GM12878 (cell line): Measurements from ENCODE around the gene GSTO1. TPM values are rescaled to one million over a fixed set of nuclear protein-coding genes. Genes with fewer than 3 reads are reported as not detected.

Experiments used
- ATAC-seq: fragments of 200-7000 bp; cut with Tn5 transposase; 3 replicates; pipeline ENCODE4 v1.9.1; 2020; ENCODE audit warnings: mild to moderate bottlenecking, moderate library complexity
- BruUV-seq: library from RNA; stranded (reverse); fragments of 400-500 nt; replicated peaks from 2 replicates; lab custom pipeline; 2021; lab: Mats Ljungman, UMichigan
- CTCF ChIA-PET: fragments of 300-600 bp; sonication (Branson Sonifier 250); formaldehyde crosslinking; extraction: SDS; loops from one replicate; lab custom pipeline; 2021; ENCODE audit warnings: inconsistent platforms; lab: Yijun Ruan, JAX
- POLR2A ChIA-PET: fragments of 350-600 bp; formaldehyde crosslinking; extraction: SDS; loops from one replicate; lab custom pipeline; 2021; ENCODE audit warnings: inconsistent platforms; lab: Charles Lee
- RAD21 ChIA-PET: fragments of 300-600 bp; sonication (Branson Sonifier 250); formaldehyde crosslinking; loops from one replicate; lab custom pipeline; 2023; ENCODE audit warnings: antibody characterized with exemption; ENCODE audit not compliant: unreplicated experiment; lab: Charles Lee
- SMC1A ChIA-PET: fragments of 300-600 bp; sonication (Branson Sonifier 250); formaldehyde crosslinking; loops from one replicate; lab custom pipeline; 2023; ENCODE audit not compliant: unreplicated experiment, uncharacterized antibody; lab: Charles Lee
- DNase-seq: peaks from one replicate; pipeline ENCODE4 v3.0.0-alpha.2; 2011; ENCODE audit warnings: low read depth, low spot score
- FAIRE-seq: peaks from 3 replicates; lab custom pipeline; 2011; peaks lifted over from hg19 to GRCh38; lab: Jason Lieb, UNC
- H2AFZ ChIP-seq: 2 replicates; pipeline ENCODE4 v1.6.0; 2011; ENCODE audit warnings: low read depth, low read length, control low read depth; ENCODE audit not compliant: control insufficient read depth
- H3K27ac ChIP-seq: 2 replicates; pipeline ENCODE4 v1.5.1; 2011; ENCODE audit warnings: control low read depth; ENCODE audit not compliant: control insufficient read depth, insufficient read depth
- H3K27me3 ChIP-seq, 2 experiments: replicated peaks in 1 of 2; 2 replicates each; pipeline versions ENCODE4 v1.6.0 to v1.6.1; 2011; ENCODE audit warnings: low read length in 1 of 2; ENCODE audit not compliant: control insufficient read depth in 2 of 2, insufficient read depth in 2 of 2
- H3K36me3 ChIP-seq, 2 experiments: 2 replicates each; pipeline ENCODE4 v1.5.1; 2011; ENCODE audit warnings: low read length in 1 of 2; ENCODE audit not compliant: control insufficient read depth in 2 of 2, insufficient read depth in 2 of 2
- H3K4me1 ChIP-seq: 2 replicates; pipeline ENCODE4 v1.6.1; 2011; ENCODE audit warnings: mild to moderate bottlenecking, low read length, moderate library complexity, mixed read lengths; ENCODE audit not compliant: control insufficient read depth, insufficient read depth
- H3K4me2 ChIP-seq: 2 replicates; pipeline ENCODE4 v1.6.0; 2011; ENCODE audit warnings: control low read depth; ENCODE audit not compliant: control insufficient read depth, insufficient read depth
- H3K4me3 ChIP-seq: fragments of 200-600 bp; sonication (generic); 2 replicates; pipeline ENCODE4 v1.5.1; 2016
- H3K79me2 ChIP-seq: 2 replicates; pipeline ENCODE4 v1.6.0; 2011; ENCODE audit warnings: low read length; ENCODE audit not compliant: control insufficient read depth, insufficient read depth
- H3K9ac ChIP-seq: 2 replicates; pipeline ENCODE4 v1.8.0; 2011; ENCODE audit warnings: low read length, control low read depth, mixed read lengths; ENCODE audit not compliant: control insufficient read depth, insufficient read depth
- H3K9me3 ChIP-seq: replicated peaks from 3 replicates; pipeline ENCODE4 v1.5.1; 2011; ENCODE audit warnings: mild to moderate bottlenecking, low read length; ENCODE audit not compliant: control insufficient read depth, insufficient read depth
- H4K20me1 ChIP-seq: 2 replicates; pipeline ENCODE4 v1.6.0; 2011; ENCODE audit not compliant: control insufficient read depth, insufficient read depth
- BACH1 ChIP-seq: fragments of 450-650 bp; IDR thresholded peaks from 2 replicates; pipeline ENCODE4 v1.6.1; 2017; ENCODE audit warnings: mild to moderate bottlenecking, borderline replicate concordance
- CREB1 ChIP-seq: IDR thresholded peaks from 2 replicates; pipeline ENCODE4 v1.6.1; 2012; ENCODE audit warnings: low read depth, mild to moderate bottlenecking, inconsistent platforms
- ESRRA ChIP-seq: IDR thresholded peaks from 2 replicates; pipeline ENCODE4 v1.6.1; 2012; ENCODE audit warnings: mild to moderate bottlenecking, low read length, improper control_type of control experiment
- GABPA ChIP-seq: IDR thresholded peaks from 2 replicates; pipeline ENCODE4 v1.6.1; 2014; ENCODE audit warnings: antibody characterized with exemption, low read depth, mild to moderate bottlenecking, inconsistent platforms
- HCFC1 ChIP-seq: fragments of 150-350 bp; IDR thresholded peaks from 2 replicates; pipeline ENCODE4 v1.6.1; 2014; ENCODE audit warnings: low read length
- IRF4 ChIP-seq: IDR thresholded peaks from 2 replicates; pipeline ENCODE4 v1.6.1; 2011; ENCODE audit warnings: low read depth, low read length
- JUND ChIP-seq: IDR thresholded peaks from 2 replicates; pipeline ENCODE4 v1.6.1; 2012; ENCODE audit warnings: low read depth, mild to moderate bottlenecking, low read length, improper control_type of control experiment, moderate library complexity
- NFXL1 ChIP-seq: fragments of 450-650 bp; IDR thresholded peaks from 2 replicates; pipeline ENCODE4 v1.6.1; 2017; ENCODE audit warnings: antibody characterized with exemption, mild to moderate bottlenecking, borderline replicate concordance
- PML ChIP-seq: IDR thresholded peaks from 2 replicates; pipeline ENCODE4 v1.6.1; 2012; ENCODE audit warnings: low read length, inconsistent platforms
- SRF ChIP-seq, 2 experiments: IDR thresholded peaks; 2 replicates each; pipeline ENCODE4 v1.6.1; 2011; ENCODE audit warnings: low read depth in 2 of 2, low read length in 2 of 2, mild to moderate bottlenecking in 1 of 2, moderate library complexity in 1 of 2
- YY1 ChIP-seq: IDR thresholded peaks from 2 replicates; pipeline ENCODE4 v1.6.1; 2011; ENCODE audit warnings: low read depth, mild to moderate bottlenecking, low read length
- ZZZ3 ChIP-seq: IDR thresholded peaks from 2 replicates; pipeline ENCODE4 v1.6.1; 2011; ENCODE audit warnings: low read depth; ENCODE audit not compliant: control insufficient read depth, insufficient read length
- WGBS: methylation state at CpG from one replicate; pipeline ENCODE4 v1.1.6; 2016; ENCODE audit warnings: low lambda C conversion rate; ENCODE audit not compliant: insufficient replicate concordance, insufficient coverage; ENCODE audit errors: missing lambda C conversion rate; 5-methylcytosine and 5-hydroxymethylcytosine counted together
- in situ Hi-C: fragments of 300-500 bp; cut with MboI; formaldehyde crosslinking; loops from 9 replicates; pipeline ENCODE4 v1.14.3; 2018; ENCODE audit warnings: mixed read lengths
- intact Hi-C: fragments of 100-400 bp; cut with micrococcal nuclease; formaldehyde crosslinking; loops from one replicate; pipeline ENCODE4 v1.14.2; 2022; ENCODE audit not compliant: unreplicated experiment
- polyA plus RNA-seq, 11 experiments: library from polyadenylated mRNA; depleted of rRNA in 4 of 11; unstranded in 6 of 11; stranded (reverse) in 5 of 11; fragments of >200 nt; fragmentation: Nextera tagmentation in 4 of 11; fragmentation: Illumina TruSeq in 1 of 11; extraction: Ambion mirVana in 4 of 11; extraction: Trizol in 1 of 11; gene quantifications; 1 replicate in 1 of 11; 2 replicates in 10 of 11; pipeline versions ENCODE4 v1.2.1 to v1.2.3, GENCODE V29; 2011 to 2016; ENCODE audit warnings: inconsistent platforms in 2 of 11, missing spikeins in 2 of 11, low read depth in 1 of 11
- total RNA-seq, 4 experiments: library from RNA; depleted of rRNA in 3 of 4; stranded (reverse); fragments of >200 nt in 3 of 4; fragmentation: Illumina TruSeq in 1 of 4; extraction: Trizol in 1 of 4; gene quantifications; 2 replicates each; pipeline versions ENCODE4 v1.2.1 to v1.2.3, GENCODE V29; 2013 to 2021
- TF ChIP-seq, protein P1 (sequence below): fragments of 450-650 bp; IDR thresholded peaks from 2 replicates; pipeline ENCODE4 v1.6.1; 2017; ENCODE audit warnings: mild to moderate bottlenecking, moderate library complexity
- TF ChIP-seq, protein P2 (sequence below): fragments of 450-650 bp; IDR thresholded peaks from 2 replicates; pipeline ENCODE4 v1.6.1; 2017; ENCODE audit warnings: antibody characterized with exemption, mild to moderate bottlenecking, moderate library complexity
- TF ChIP-seq, protein P3 (sequence below): fragments of 450-650 bp; IDR thresholded peaks from 2 replicates; pipeline ENCODE4 v1.6.1; 2014; ENCODE audit warnings: mild to moderate bottlenecking

GSTO1 gene
- total and polyA plus RNA-seq, 10 of the 15 experiments (the other 5 are each of a cell fraction or from before 2014, with no cell fraction given), result 53.1 to 197 (median 112) TPM

DNA sequence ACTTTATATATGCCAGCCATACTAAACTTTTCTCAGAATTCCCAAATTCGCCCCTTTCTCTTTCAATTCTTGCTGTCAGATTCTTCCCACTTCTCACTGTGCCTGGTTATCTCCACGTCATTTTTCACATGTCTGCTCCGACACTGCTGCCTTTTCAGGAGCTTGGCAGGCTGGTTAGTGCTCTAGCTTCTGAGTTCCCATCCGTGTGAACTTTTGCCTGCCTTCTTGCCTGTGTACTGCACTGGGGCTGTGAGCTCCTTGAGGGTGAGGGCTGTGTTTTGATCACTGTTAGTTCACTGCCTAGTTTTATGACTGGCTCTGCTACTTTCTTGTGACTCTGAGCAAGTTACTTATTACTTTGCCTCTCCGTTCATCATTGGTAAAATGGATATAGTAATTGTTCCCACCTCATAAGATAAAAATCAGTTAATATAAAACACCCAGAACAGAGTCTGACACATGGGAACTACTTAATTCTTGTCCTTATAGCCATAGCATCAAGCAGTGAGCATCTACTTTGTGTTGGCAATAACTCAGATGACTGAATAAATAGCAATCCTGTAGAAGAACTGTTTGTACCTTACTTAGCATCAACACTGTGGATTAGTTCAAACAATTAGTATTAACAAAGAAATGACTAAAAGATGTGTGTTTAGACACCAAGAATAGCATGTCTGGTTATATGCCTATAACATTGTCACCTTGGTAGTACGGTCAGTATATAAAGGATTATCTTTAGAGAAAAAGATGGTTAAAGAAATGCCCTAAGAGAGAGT lies 5.5 kb downstream of the GSTO1 start:
- 86% methylated on average over 6 of the region's 6 CpGs for WGBS
- no TSS peak for BruUV-seq

More for the DNA sequence above, 5.5 kb downstream of the GSTO1 start:
- Histone ChIP-seq H3K27me3 (no peaks in the 10 kb centered on the region), H3K4me1 (peaks cover 3% of the 10 kb centered on the region; the same call in 1 of the 2 replicates), H2AFZ (no peak overlapping the region), H3K36me3 (peaks cover 0 to 31% of the 10 kb centered on the region in 2 experiments; a peak in 3 of 4 replicates), H3K79me2 (peaks cover 50% of the 10 kb centered on the region), H4K20me1 (no peaks in the 10 kb centered on the region), H3K9me3 (no peaks in the 10 kb centered on the region), H3K9ac (no peak overlapping the region), H3K4me2 (no peak overlapping the region), H3K4me3 (no peak overlapping the region), H3K27ac (no peak overlapping the region)
- DNase-seq, result no peak
- FAIRE-seq, result no peak
- ChIA-PET POLR2A (no interaction called here), SMC1A (no interaction called here), CTCF (interaction anchor here (1.0 to 13.2 kb wide), 3 partner anchors 12 to 31 kb away, joined by 3 to 105 read pairs (median 4); no protein-coding TSS in a partner anchor), RAD21 (no interaction called here)
- TF ChIP-seq ESRRA (no peak), NFXL1 (no peak), SRF (IDR thresholded peaks at IDR 0.05; ENCODE audit: low read depth in 2 of 2, low read length in 2 of 2) (no peak), GABPA (no peak), YY1 (no peak), PML (no peak), HCFC1 (no peak), IRF4 (no peak), BACH1 (no peak), ZZZ3 (no peak), JUND (no peak), CREB1 (no peak)
- TF ChIP-seq, protein P1, sequence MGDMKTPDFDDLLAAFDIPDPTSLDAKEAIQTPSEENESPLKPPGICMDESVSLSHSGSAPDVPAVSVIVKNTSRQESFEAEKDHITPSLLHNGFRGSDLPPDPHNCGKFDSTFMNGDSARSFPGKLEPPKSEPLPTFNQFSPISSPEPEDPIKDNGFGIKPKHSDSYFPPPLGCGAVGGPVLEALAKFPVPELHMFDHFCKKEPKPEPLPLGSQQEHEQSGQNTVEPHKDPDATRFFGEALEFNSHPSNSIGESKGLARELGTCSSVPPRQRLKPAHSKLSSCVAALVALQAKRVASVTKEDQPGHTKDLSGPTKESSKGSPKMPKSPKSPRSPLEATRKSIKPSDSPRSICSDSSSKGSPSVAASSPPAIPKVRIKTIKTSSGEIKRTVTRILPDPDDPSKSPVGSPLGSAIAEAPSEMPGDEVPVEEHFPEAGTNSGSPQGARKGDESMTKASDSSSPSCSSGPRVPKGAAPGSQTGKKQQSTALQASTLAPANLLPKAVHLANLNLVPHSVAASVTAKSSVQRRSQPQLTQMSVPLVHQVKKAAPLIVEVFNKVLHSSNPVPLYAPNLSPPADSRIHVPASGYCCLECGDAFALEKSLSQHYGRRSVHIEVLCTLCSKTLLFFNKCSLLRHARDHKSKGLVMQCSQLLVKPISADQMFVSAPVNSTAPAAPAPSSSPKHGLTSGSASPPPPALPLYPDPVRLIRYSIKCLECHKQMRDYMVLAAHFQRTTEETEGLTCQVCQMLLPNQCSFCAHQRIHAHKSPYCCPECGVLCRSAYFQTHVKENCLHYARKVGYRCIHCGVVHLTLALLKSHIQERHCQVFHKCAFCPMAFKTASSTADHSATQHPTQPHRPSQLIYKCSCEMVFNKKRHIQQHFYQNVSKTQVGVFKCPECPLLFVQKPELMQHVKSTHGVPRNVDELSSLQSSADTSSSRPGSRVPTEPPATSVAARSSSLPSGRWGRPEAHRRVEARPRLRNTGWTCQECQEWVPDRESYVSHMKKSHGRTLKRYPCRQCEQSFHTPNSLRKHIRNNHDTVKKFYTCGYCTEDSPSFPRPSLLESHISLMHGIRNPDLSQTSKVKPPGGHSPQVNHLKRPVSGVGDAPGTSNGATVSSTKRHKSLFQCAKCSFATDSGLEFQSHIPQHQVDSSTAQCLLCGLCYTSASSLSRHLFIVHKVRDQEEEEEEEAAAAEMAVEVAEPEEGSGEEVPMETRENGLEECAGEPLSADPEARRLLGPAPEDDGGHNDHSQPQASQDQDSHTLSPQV, result no peak
- TF ChIP-seq, protein P2, sequence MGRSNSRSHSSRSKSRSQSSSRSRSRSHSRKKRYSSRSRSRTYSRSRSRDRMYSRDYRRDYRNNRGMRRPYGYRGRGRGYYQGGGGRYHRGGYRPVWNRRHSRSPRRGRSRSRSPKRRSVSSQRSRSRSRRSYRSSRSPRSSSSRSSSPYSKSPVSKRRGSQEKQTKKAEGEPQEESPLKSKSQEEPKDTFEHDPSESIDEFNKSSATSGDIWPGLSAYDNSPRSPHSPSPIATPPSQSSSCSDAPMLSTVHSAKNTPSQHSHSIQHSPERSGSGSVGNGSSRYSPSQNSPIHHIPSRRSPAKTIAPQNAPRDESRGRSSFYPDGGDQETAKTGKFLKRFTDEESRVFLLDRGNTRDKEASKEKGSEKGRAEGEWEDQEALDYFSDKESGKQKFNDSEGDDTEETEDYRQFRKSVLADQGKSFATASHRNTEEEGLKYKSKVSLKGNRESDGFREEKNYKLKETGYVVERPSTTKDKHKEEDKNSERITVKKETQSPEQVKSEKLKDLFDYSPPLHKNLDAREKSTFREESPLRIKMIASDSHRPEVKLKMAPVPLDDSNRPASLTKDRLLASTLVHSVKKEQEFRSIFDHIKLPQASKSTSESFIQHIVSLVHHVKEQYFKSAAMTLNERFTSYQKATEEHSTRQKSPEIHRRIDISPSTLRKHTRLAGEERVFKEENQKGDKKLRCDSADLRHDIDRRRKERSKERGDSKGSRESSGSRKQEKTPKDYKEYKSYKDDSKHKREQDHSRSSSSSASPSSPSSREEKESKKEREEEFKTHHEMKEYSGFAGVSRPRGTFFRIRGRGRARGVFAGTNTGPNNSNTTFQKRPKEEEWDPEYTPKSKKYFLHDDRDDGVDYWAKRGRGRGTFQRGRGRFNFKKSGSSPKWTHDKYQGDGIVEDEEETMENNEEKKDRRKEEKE, result no peak
- TF ChIP-seq, protein P3, sequence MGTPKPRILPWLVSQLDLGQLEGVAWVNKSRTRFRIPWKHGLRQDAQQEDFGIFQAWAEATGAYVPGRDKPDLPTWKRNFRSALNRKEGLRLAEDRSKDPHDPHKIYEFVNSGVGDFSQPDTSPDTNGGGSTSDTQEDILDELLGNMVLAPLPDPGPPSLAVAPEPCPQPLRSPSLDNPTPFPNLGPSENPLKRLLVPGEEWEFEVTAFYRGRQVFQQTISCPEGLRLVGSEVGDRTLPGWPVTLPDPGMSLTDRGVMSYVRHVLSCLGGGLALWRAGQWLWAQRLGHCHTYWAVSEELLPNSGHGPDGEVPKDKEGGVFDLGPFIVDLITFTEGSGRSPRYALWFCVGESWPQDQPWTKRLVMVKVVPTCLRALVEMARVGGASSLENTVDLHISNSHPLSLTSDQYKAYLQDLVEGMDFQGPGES, result no peak
- intact Hi-C loops (loop anchor here (10.0 kb wide), 1 partner anchor 355 kb away; no protein-coding TSS in a partner anchor), in situ Hi-C loops (no loop called here)
- ATAC-seq, result no peak
